Measurements from ENCODE around the gene NELFE.

NELFE gene

GRCh38 chr6:31971279-31971992 is 12.7 kb upstream of the NELFE start:
- Histone ChIP-seq H3K9ac (ENCODE audit: insufficient read length) (peak overlapping the region; percentile 89), H3K4me3 (peak overlapping the region; percentile 89), H3K36me3 (ENCODE audit: insufficient read depth, low read length) (peaks cover 35% of the 10 kb centered on the region; the same call in 1 of the 2 replicates), H3K9me3 (ENCODE audit: low read depth, low read length) (no peaks in the 10 kb centered on the region), H3K27ac (peak overlapping the region; percentile 89)
- no peak for DNase-seq (ENCODE audit: low read depth, low spot score)
- TF ChIP-seq FOXP2 (optimal IDR thresholded peaks at IDR 0.05; ENCODE audit: control extremely low read depth, extremely low read length, insufficient read depth) (no peak), POLR2AphosphoS5 (IDR thresholded peaks at IDR 0.05; ENCODE audit: borderline replicate concordance, low read depth, low read length) (no peak), EZH2 (IDR thresholded peaks at IDR 0.05) (no peak)

DNA sequence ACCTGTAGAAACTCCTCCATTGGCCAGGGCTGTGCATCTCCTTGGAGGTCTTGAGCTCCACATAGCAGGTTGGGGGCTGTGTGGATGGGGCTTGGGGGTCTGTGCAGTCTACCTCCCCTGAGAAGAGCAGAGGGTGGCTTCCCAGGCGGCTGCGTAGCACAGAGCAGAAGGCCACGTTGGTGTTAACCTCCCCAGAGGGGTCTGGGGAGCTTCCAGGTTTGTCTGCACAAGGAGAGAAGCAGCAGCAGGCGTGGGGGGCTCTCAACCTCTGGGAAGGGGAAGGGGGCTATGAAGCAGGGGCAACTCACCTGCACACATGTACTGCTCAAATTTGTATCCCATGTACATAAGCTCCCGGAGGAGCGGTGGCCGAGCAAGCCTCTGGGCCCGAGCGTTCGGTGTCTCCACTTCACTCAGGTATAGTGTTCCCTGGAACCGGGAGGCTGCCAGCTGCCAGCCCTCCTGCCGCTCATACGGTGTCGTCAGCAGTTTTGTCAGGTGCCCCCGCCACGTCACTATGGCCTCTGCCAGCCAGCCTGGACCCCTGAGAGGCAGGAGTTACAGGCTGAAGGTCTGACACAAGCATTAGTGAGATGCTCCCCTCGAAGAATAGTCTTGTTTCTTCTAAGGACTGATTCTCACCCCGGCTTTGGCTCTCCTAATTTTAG is 12.0 kb upstream of the NELFE start:
- H3K27ac ChIP-seq: peak overlapping the region; percentile 89; the same call in 1 of the 2 replicates
- peak overlapping the region; percentile 89 for H3K9ac ChIP-seq (ENCODE audit: insufficient read length)
- H3K9me3 ChIP-seq (ENCODE audit: low read depth, low read length): no peaks in the 10 kb centered on the region
- no peak for DNase-seq (ENCODE audit: low read depth, low spot score)
- H3K36me3 ChIP-seq (ENCODE audit: insufficient read depth, low read length): peaks cover 39% of the 10 kb centered on the region; the same call in 1 of the 2 replicates
- TF ChIP-seq EZH2 (IDR thresholded peaks at IDR 0.05): no peak
- no peak for TF ChIP-seq FOXP2 (optimal IDR thresholded peaks at IDR 0.05; ENCODE audit: control extremely low read depth, extremely low read length, insufficient read depth)
- TF ChIP-seq POLR2AphosphoS5 (IDR thresholded peaks at IDR 0.05; ENCODE audit: borderline replicate concordance, low read depth, low read length): peak; percentile 67
- H3K4me3 ChIP-seq: peak overlapping the region; percentile 89

- no peaks in the 10 kb centered on the region for H3K9me3 ChIP-seq (ENCODE audit: low read depth, low read length)
- H3K4me3 ChIP-seq: peak overlapping the region; percentile 89
- TF ChIP-seq FOXP2 (optimal IDR thresholded peaks at IDR 0.05; ENCODE audit: control extremely low read depth, extremely low read length, insufficient read depth): no peak
- no peak for TF ChIP-seq EZH2 (IDR thresholded peaks at IDR 0.05)
- TF ChIP-seq POLR2AphosphoS5 (IDR thresholded peaks at IDR 0.05; ENCODE audit: borderline replicate concordance, low read depth, low read length): no peak
- H3K27ac ChIP-seq: peak overlapping the region; percentile 36; the same call in 1 of the 2 replicates
- H3K36me3 ChIP-seq (ENCODE audit: insufficient read depth, low read length): peaks cover 42% of the 10 kb centered on the region; the same call in 1 of the 2 replicates
- no peak for DNase-seq (ENCODE audit: low read depth, low spot score)
- peak overlapping the region; percentile 89 for H3K9ac ChIP-seq (ENCODE audit: insufficient read length)
These were observed 11.2 kb upstream of the NELFE start for GRCh38 chr6:31969712-31970603.

- Histone ChIP-seq H3K9me3 (ENCODE audit: low read depth, low read length) (no peaks in the 10 kb centered on the region), H3K27ac (peak overlapping the region; percentile 36; the same call in 1 of the 2 replicates), H3K4me3 (no peak overlapping the region), H3K9ac (ENCODE audit: insufficient read length) (no peak overlapping the region), H3K36me3 (ENCODE audit: insufficient read depth, low read length) (peaks cover 48% of the 10 kb centered on the region; the same call in 1 of the 2 replicates)
- TF ChIP-seq FOXP2 (optimal IDR thresholded peaks at IDR 0.05; ENCODE audit: control extremely low read depth, extremely low read length, insufficient read depth) (no peak), EZH2 (IDR thresholded peaks at IDR 0.05) (no peak), POLR2AphosphoS5 (IDR thresholded peaks at IDR 0.05; ENCODE audit: borderline replicate concordance, low read depth, low read length) (no peak; the same call in 1 of the 2 replicates)
- DNase-seq (ENCODE audit: low read depth, low spot score): no peak
These were observed 10.3 kb upstream of the NELFE start for GRCh38 chr6:31968791-31969711.

- no peak for DNase-seq (ENCODE audit: low read depth, low spot score)
- H3K27ac ChIP-seq: no peak overlapping the region
- no peak overlapping the region for H3K4me3 ChIP-seq
- H3K9me3 ChIP-seq (ENCODE audit: low read depth, low read length): no peaks in the 10 kb centered on the region
- no peak for TF ChIP-seq EZH2 (IDR thresholded peaks at IDR 0.05)
- no peak for TF ChIP-seq POLR2AphosphoS5 (IDR thresholded peaks at IDR 0.05; ENCODE audit: borderline replicate concordance, low read depth, low read length)
- no peak for TF ChIP-seq FOXP2 (optimal IDR thresholded peaks at IDR 0.05; ENCODE audit: control extremely low read depth, extremely low read length, insufficient read depth)
- H3K36me3 ChIP-seq (ENCODE audit: insufficient read depth, low read length): peaks cover 54% of the 10 kb centered on the region; the same call in 1 of the 2 replicates
- no peak overlapping the region for H3K9ac ChIP-seq (ENCODE audit: insufficient read length)
These were observed 9.6 kb upstream of the NELFE start for GRCh38 chr6:31968326-31968725.

GRCh38 chr6:31967926-31968320 is 9.2 kb upstream of the NELFE start:
- DNase-seq (ENCODE audit: low read depth, low spot score): no peak
- Histone ChIP-seq H3K9ac (ENCODE audit: insufficient read length) (no peak overlapping the region), H3K4me3 (no peak overlapping the region), H3K27ac (no peak overlapping the region), H3K9me3 (ENCODE audit: low read depth, low read length) (no peaks in the 10 kb centered on the region), H3K36me3 (ENCODE audit: insufficient read depth, low read length) (peaks cover 56% of the 10 kb centered on the region; the same call in 1 of the 2 replicates)
- TF ChIP-seq FOXP2 (optimal IDR thresholded peaks at IDR 0.05; ENCODE audit: control extremely low read depth, extremely low read length, insufficient read depth) (no peak), EZH2 (IDR thresholded peaks at IDR 0.05) (no peak), POLR2AphosphoS5 (IDR thresholded peaks at IDR 0.05; ENCODE audit: borderline replicate concordance, low read depth, low read length) (no peak)
